H9 (cell line): ENCODE results near the gene CAPN6. TPM values are rescaled to one million over a fixed set of nuclear protein-coding genes. Genes with fewer than 3 reads are reported as not detected.

Experiments
- DNase-seq: peaks from one replicate; pipeline ENCODE4 v3.0.0-alpha.2; 2017
- H2AFZ ChIP-seq: one replicate; pipeline ENCODE4 v1.6.1; 2013; ENCODE audit warnings: mild to moderate bottlenecking, low read length, control low read depth, moderate library complexity
- H2AK5ac ChIP-seq: 2 replicates; pipeline ENCODE4 v1.6.1; 2013; ENCODE audit warnings: low read length, control low read depth, mixed read lengths; ENCODE audit not compliant: insufficient read length
- H2BK120ac ChIP-seq: one replicate; pipeline ENCODE4 v1.6.1; 2013; ENCODE audit warnings: low read depth, mild to moderate bottlenecking, low read length, control low read depth, inconsistent platforms; ENCODE audit not compliant: poor library complexity, severe bottlenecking
- H2BK12ac ChIP-seq: 2 replicates; pipeline ENCODE4 v1.6.1; 2013; ENCODE audit warnings: low read length, control low read depth, mixed read lengths, low read depth; ENCODE audit not compliant: insufficient read length
- H2BK15ac ChIP-seq: 2 replicates; pipeline ENCODE4 v1.6.1; 2013; ENCODE audit warnings: low read depth, low read length, control low read depth
- H2BK20ac ChIP-seq: one replicate; pipeline ENCODE4 v1.6.1; 2013; ENCODE audit warnings: low read depth, mild to moderate bottlenecking, low read length, control low read depth, inconsistent platforms; ENCODE audit not compliant: poor library complexity, severe bottlenecking
- H2BK5ac ChIP-seq: 2 replicates; pipeline ENCODE4 v1.6.1; 2013; ENCODE audit warnings: low read length, control low read depth, mixed read lengths; ENCODE audit not compliant: insufficient read length
- H3K14ac ChIP-seq: 2 replicates; pipeline ENCODE4 v1.6.1; 2013; ENCODE audit warnings: low read length, control low read depth; ENCODE audit not compliant: insufficient read depth
- H3K18ac ChIP-seq: 2 replicates; pipeline ENCODE4 v1.6.1; 2013; ENCODE audit warnings: low read depth, mild to moderate bottlenecking, mixed read lengths, low read length, control low read depth; ENCODE audit not compliant: insufficient read length
- H3K23ac ChIP-seq: 2 replicates; pipeline ENCODE4 v1.6.1; 2013; ENCODE audit warnings: low read length, control low read depth, mixed read lengths, low read depth; ENCODE audit not compliant: insufficient read length
- H3K23me2 ChIP-seq: 2 replicates; pipeline ENCODE4 v1.6.1; 2013; ENCODE audit warnings: low read depth, mild to moderate bottlenecking, mixed read lengths, low read length, control low read depth; ENCODE audit not compliant: insufficient read length, poor library complexity, severe bottlenecking
- H3K27ac ChIP-seq: 2 replicates; pipeline ENCODE4 v1.5.1; 2013; ENCODE audit warnings: low read length, control low read depth, mixed read lengths, low read depth; ENCODE audit not compliant: insufficient read length
- H3K27me3 ChIP-seq: 2 replicates; pipeline ENCODE4 v1.6.1; 2013; ENCODE audit warnings: low read length, control low read depth, inconsistent platforms; ENCODE audit not compliant: insufficient read depth
- H3K4ac ChIP-seq: 2 replicates; pipeline ENCODE4 v1.6.1; 2013; ENCODE audit warnings: low read depth, mild to moderate bottlenecking, control low read depth, inconsistent platforms, low read length, moderate library complexity
- H3K4me1 ChIP-seq: 2 replicates; pipeline ENCODE4 v1.6.1; 2013; ENCODE audit warnings: low read length, control low read depth, inconsistent platforms; ENCODE audit not compliant: insufficient read depth
- H3K4me2 ChIP-seq: 2 replicates; pipeline ENCODE4 v1.6.1; 2013; ENCODE audit warnings: low read length, control low read depth, mixed read lengths; ENCODE audit not compliant: insufficient read length, insufficient read depth
- H3K56ac ChIP-seq: 2 replicates; pipeline ENCODE4 v1.6.1; 2013; ENCODE audit warnings: low read depth, mild to moderate bottlenecking, mixed read lengths, low read length, control low read depth; ENCODE audit not compliant: insufficient read length
- H3K79me1 ChIP-seq: 2 replicates; pipeline ENCODE4 v1.6.1; 2013; ENCODE audit warnings: low read depth, mild to moderate bottlenecking, moderate library complexity, low read length, control low read depth, inconsistent platforms; ENCODE audit not compliant: insufficient read depth, poor library complexity, severe bottlenecking
- H3K79me2 ChIP-seq: 2 replicates; pipeline ENCODE4 v1.6.1; 2013; ENCODE audit warnings: low read length, control low read depth, inconsistent platforms; ENCODE audit not compliant: insufficient read depth
- H3K9ac ChIP-seq: 2 replicates; pipeline ENCODE4 v1.6.1; 2013; ENCODE audit warnings: low read length, control low read depth, mixed read lengths; ENCODE audit not compliant: insufficient read length; ENCODE audit errors: extremely low read depth
- H3K9me3 ChIP-seq: one replicate; pipeline ENCODE4 v1.6.1; 2013; ENCODE audit warnings: low read depth, low read length, inconsistent platforms; ENCODE audit not compliant: control insufficient read depth
- H3T11ph ChIP-seq: one replicate; pipeline ENCODE4 v1.6.1; 2013; ENCODE audit warnings: mild to moderate bottlenecking, low read length, control low read depth, inconsistent platforms
- H4K20me1 ChIP-seq: one replicate; pipeline ENCODE4 v1.6.1; 2013; ENCODE audit not compliant: control insufficient read depth, insufficient read length, insufficient read depth
- H4K5ac ChIP-seq: 2 replicates; pipeline ENCODE4 v1.6.1; 2013; ENCODE audit warnings: low read depth, mild to moderate bottlenecking, mixed read lengths, low read length, control low read depth; ENCODE audit not compliant: insufficient read length
- H4K8ac ChIP-seq: replicated peaks from 2 replicates; pipeline ENCODE4 v1.6.1; 2013; ENCODE audit warnings: low read length, control low read depth, mixed read lengths, low read depth; ENCODE audit not compliant: insufficient read length
- H4K91ac ChIP-seq: 2 replicates; pipeline ENCODE4 v1.6.1; 2013; ENCODE audit warnings: low read depth, mild to moderate bottlenecking, moderate library complexity, mixed read lengths, low read length, control low read depth; ENCODE audit not compliant: insufficient read length
- H3K27ac Mint-ChIP-seq, 3 experiments: 2 replicates in 2 of 3; 3 replicates in 1 of 3; pipeline ENCODE4 v1.8.0; 2020 to 2021; ENCODE audit warnings: mixed read lengths in 3 of 3, mild to moderate bottlenecking in 1 of 3, moderate library complexity in 1 of 3
- H3K27me3 Mint-ChIP-seq: 2 replicates; pipeline ENCODE4 v1.8.0; 2021; ENCODE audit warnings: low read depth, mild to moderate bottlenecking, moderate library complexity, mixed read lengths
- H3K36me3 Mint-ChIP-seq, 3 experiments: 2 replicates in 2 of 3; 3 replicates in 1 of 3; pipeline ENCODE4 v1.8.0; 2020 to 2021; ENCODE audit warnings: low read depth in 3 of 3, mixed read lengths in 3 of 3; ENCODE audit not compliant: insufficient read depth in 1 of 3
- H3K4me1 Mint-ChIP-seq, 2 experiments: 2 replicates each; pipeline ENCODE4 v1.8.0; 2020; ENCODE audit warnings: mixed read lengths in 2 of 2
- H3K4me3 Mint-ChIP-seq, 2 experiments: 2 replicates in 1 of 2; 3 replicates in 1 of 2; pipeline ENCODE4 v1.8.0; 2020 to 2021; ENCODE audit warnings: mild to moderate bottlenecking in 2 of 2, mixed read lengths in 2 of 2, moderate library complexity in 1 of 2
- H3K9me3 Mint-ChIP-seq, 2 experiments: 2 replicates in 1 of 2; 3 replicates in 1 of 2; pipeline ENCODE4 v1.8.0; 2020; ENCODE audit warnings: mild to moderate bottlenecking in 2 of 2, mixed read lengths in 2 of 2, moderate library complexity in 1 of 2
- CTCF ChIP-seq: fragments of 200-600 bp; sonication (generic); conservative IDR thresholded peaks from 3 replicates; pipeline ENCODE4 v1.8.0; 2021; ENCODE audit warnings: antibody characterized with exemption, mild to moderate bottlenecking
- WGBS: extraction: QIAGEN DNeasy Blood & Tissue Kit; methylation state at CpG from one replicate; pipeline ENCODE4 v1.1.7; 2013; ENCODE audit warnings: missing lambda C conversion rate, low lambda C conversion rate, mixed read lengths; ENCODE audit not compliant: insufficient read length; ENCODE audit errors: extremely low coverage; 5-methylcytosine and 5-hydroxymethylcytosine counted together
- total RNA-seq: library from RNA; stranded (reverse); gene quantifications from 2 replicates; pipeline ENCODE4 v1.2.1, GENCODE V29; 2021

CAPN6 gene
- total RNA-seq, 1 experiment from 2014 or later = 7.2 TPM

GRCh38 chrX:111268506-111268905 lies 1.8 kb downstream of the CAPN6 start:
- no peak overlapping the region for H3K18ac ChIP-seq
- no peaks in the 10 kb centered on the region for H3K27me3 ChIP-seq
- H3K9me3 ChIP-seq = no peaks in the 10 kb centered on the region
- H4K8ac ChIP-seq = no peak overlapping the region
- no peak overlapping the region for H2BK15ac ChIP-seq
- peaks cover 24 to 29% of the 10 kb centered on the region in 2 experiments for H3K4me1 Mint-ChIP-seq
- H2AK5ac ChIP-seq = no peak overlapping the region
- no peak for DNase-seq
- H4K91ac ChIP-seq = no peak overlapping the region
- no peak overlapping the region for H2BK5ac ChIP-seq
- H3K4me3 Mint-ChIP-seq = no peak overlapping the region
- H3K4ac ChIP-seq = no peak overlapping the region
- H3K9me3 Mint-ChIP-seq = no peaks in the 10 kb centered on the region
- no peaks in the 10 kb centered on the region for H3K79me2 ChIP-seq
- no peaks in the 10 kb centered on the region for H3K23me2 ChIP-seq
- no CpG with 5 or more reads among the region's 2 CpGs for WGBS
- no peak overlapping the region for H2BK20ac ChIP-seq
- H4K20me1 ChIP-seq = no peaks in the 10 kb centered on the region
- H4K5ac ChIP-seq = no peak overlapping the region
- H3K27ac ChIP-seq = no peak overlapping the region
- no peaks in the 10 kb centered on the region for H3K36me3 Mint-ChIP-seq
- no peak overlapping the region for H3K56ac ChIP-seq
- no peak overlapping the region for H2BK120ac ChIP-seq
- H3T11ph ChIP-seq = no peak overlapping the region
- H2BK12ac ChIP-seq = no peak overlapping the region
- no peak overlapping the region for H2AFZ ChIP-seq
- no peaks in the 10 kb centered on the region; the same call in 1 of the 2 replicates for H3K4me1 ChIP-seq
- no peaks in the 10 kb centered on the region for H3K79me1 ChIP-seq
- no peaks in the 10 kb centered on the region for H3K27me3 Mint-ChIP-seq
- no peak for TF ChIP-seq CTCF
- H3K27ac Mint-ChIP-seq = no peak overlapping the region
- H3K23ac ChIP-seq = no peak overlapping the region
- H3K9ac ChIP-seq = no peak overlapping the region
- no peak overlapping the region for H3K14ac ChIP-seq
- no peak overlapping the region for H3K4me2 ChIP-seq
